Hematopoietic multipotent progenitor cell (in vitro differentiated cells): ENCODE measurements around the gene TNFRSF19. TPM values are rescaled to one million over a fixed set of nuclear protein-coding genes. Genes with fewer than 3 reads are reported as not detected.

ENCODE experiments used
- DNase-seq, 3 donors: peaks; one replicate each; pipeline ENCODE4 v3.0.0-alpha.2; 2011 to 2015; ENCODE audit warnings: low read depth in 2 of 3, low spot score in 2 of 3
- total RNA-seq: library from RNA; depleted of rRNA; stranded (reverse); fragments of >200 nt; gene quantifications from one replicate; pipeline ENCODE4 v1.2.3, GENCODE V29; 2012

The TNFRSF19 gene
- total RNA-seq, 1 donor, result 1.1 TPM

DNA sequence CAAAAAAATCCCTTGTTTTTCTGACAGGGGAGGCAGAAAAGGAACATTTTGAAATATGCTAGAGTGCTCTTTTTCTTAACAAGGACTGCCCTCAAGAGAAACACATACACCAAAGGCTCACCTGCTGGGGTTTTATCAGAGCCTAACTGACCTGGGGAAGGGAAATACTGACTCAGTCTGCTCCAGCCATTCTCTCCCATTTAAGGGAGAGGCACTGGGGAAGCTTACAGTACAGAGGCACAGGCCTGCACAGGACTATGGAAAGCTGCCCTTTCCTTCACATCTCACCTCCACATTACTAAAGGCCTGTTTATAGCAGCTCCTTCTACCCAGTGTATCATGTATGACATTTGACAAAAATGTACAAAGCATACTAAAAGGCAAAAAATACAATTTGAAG, 30.3 kb downstream of the TNFRSF19 start:
- DNase-seq, result no peak

DNA sequence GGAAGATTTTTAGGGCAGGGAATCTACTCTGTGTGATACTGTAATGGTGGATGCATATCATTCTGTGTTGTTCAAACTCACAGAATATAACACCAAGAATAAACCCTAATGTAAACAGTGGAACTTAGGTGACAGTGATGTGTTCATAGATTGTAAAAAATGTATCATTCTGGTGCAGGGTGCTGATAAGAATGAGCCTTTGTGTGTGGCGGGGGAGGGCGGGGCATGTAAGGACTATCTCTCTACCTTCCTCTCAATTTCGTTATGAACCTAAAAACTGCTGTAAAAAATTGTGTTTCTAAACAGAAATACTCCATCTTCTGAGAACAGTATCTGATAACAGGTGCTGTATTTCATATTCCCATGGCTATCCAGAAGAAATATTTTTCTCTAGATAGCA, 35.6 kb downstream of the TNFRSF19 start:
- no peak for DNase-seq

DNA sequence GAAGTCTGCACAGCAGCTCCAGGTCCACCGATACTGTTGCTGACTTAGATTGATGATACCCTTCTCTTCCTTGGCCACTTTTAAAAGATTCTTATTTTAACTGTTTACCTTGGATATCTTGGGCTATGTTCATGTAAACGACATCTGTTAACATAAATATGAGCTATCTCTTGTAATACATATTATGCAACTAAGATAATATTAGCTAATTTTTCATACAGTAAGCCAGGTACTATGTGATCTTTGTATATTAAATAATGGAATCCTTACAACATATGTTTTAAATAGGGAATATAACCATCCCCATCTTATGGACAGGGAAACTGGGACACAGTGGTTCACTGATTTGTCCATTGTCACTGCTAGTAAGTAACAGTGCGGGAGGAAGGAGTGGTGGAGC, 37.9 kb downstream of the TNFRSF19 start:
- DNase-seq, result no peak

DNA sequence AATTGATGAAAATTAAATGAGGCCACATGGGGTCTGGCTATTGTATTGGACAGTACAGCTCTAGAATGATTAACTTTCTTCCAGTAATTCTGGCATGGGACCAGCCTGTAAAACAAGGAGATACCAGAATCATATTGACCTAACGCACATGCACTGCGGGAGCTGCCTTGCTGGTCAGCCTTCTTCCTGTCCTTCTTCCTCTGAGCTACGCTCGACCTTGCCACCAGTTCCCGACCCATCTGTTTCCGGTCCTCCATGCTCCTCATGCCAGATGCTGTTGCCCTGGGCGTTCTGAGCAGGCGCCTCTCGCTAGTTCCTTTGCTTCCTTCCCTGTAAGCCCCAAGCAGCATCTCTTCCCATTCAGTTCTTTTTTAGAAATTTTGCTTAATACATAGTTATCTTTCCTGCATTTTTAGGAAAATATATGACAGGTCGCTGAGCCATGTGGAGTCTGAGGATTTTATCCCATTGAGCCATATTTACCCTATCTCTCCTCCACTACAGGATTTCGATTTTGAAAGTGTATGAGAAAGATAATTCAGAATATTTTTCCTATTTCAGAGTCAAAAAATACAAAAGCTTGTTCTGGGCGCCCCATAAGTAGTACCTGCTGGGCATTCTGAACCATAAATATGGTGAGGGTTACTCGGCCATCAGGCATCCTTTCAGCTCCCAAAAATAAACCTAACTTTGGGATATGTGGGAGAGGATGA, 38.6 kb downstream of the TNFRSF19 start:
- DNase-seq, result peak in 2 of 3 donors; percentile 24 to 37

DNA sequence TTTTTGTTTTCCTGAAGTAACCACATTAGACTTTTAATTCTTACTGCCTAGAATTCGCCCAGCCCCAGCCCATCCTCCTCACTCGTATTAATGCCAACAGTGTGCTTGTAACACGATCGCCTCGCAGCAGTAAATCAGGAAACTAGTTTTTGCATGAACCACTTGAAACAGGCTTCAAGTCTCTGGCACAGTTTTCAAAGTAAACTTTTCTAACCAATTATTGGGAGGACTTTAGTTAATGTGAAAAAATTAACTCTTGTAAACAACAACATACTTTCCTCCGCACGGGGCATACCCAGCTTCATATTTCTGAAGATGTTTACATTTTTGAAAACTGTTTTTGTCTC, 39.2 kb downstream of the TNFRSF19 start:
- DNase-seq, result peak in 1 of 3 donors; percentile 9

DNA sequence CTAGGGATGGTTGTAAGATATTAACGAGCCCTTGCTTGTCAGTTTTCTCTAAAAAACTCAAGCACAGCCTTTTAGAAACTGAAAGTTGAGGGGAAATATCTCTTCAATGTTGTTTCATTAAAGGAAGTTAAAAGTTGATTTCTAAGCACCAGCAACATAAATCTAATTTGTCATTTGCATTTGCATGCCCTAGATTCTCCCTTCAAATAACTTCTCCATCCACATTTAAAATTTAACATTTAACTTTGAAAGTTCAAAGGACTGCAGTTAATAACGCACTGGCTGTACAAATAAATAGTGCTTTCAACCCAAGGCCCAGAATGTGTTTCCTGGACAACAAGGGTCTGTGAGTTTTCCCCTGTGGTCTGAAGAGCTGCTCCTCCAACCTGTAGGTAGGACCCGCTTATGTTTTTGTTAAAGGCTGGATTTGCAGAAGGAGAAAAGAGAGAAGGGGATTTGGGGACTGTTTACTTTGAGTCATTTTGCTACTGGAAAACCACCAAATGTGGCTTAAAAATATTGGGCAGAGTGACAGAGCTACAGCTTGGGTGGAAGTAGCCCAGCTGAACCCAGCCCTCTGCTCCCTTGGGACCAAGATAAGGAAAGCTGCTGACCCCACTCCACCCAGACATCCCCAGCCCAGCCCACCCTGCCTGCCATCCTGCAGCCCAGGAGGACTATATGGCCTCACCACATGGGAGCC, 39.8 kb downstream of the TNFRSF19 start:
- DNase-seq, result peak in 2 of 3 donors; percentile 10 to 53

DNA sequence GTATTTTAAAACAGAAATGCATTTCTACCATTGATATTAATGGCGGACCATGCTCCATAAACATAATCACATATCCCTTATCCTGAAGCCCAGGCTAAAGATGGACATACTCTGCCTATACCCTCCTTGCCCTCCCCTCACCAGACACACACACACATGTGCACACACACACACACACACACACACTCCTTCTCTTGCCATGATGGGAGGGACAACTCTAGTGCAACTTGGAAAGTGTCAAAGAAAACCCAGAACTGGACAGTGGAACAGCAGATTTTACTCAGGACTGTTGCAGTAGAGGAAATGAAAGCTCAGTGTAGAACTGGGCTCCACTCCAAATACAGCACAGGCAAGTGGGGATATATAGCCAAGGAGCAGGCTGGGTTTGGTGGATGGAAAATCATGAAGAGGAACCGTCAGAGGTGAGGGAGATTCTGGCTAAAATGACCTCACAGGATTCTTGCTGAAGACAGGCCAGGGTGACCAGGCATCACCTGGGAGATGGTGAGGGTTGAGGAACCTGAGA, 40.8 kb downstream of the TNFRSF19 start:
- no peak for DNase-seq

DNA sequence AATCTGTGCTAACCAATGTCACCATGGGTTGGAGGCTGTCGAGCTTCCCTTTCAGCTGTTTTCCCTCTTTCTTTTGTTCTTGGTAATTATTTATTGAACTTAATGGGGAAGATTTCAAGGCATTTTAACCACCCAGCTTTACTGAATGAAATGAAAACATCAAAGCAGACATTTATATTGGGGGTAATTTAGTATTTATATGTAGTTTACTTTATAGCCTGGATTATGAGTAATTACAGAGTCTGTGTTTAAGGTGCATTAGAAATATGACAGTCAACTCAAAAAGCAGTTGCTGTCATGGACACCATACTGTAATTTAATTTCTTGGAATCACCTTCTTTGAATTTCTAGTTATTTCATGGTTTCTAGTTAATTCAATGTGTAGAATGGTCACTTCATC, 42.0 kb downstream of the TNFRSF19 start:
- no peak for DNase-seq

DNA sequence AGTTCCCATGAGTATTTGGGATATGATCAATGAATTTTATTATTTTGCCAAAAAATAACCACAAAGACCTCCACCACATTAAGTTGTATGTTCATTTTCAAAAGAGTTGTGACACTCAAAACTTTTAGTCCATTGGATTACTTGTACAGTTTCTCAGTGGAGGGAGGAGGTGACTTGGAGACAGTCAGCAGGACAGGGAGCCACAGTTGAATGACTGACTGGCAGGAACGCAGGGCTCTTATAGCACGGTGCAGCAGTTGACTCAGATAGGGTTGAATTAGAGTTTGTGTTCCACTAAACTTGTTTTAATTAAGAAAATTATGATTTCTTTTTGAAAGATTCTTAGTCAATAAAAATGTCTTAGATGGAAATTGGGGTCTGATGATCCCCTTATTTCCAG, 42.5 kb downstream of the TNFRSF19 start:
- DNase-seq, result no peak

DNA sequence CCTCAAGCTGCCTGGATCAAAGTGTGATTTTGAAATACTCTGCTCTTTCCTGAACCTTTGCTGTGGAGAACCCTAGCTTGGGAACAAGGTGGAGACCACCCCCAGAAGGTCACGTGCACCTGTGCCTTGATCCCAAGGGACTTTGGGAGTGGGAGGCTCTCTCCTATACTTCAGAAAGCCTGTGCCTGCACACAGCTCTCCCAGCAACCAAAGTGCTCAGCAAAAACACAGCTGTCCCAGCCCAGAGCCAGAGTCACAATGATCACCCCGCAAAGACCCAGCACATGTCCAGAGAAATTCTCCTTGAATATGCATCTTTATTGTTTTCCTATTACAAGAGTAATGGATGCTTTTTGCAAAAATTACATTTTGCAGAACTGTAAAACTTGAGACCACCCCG, 43.4 kb downstream of the TNFRSF19 start:
- DNase-seq, result no peak

DNA sequence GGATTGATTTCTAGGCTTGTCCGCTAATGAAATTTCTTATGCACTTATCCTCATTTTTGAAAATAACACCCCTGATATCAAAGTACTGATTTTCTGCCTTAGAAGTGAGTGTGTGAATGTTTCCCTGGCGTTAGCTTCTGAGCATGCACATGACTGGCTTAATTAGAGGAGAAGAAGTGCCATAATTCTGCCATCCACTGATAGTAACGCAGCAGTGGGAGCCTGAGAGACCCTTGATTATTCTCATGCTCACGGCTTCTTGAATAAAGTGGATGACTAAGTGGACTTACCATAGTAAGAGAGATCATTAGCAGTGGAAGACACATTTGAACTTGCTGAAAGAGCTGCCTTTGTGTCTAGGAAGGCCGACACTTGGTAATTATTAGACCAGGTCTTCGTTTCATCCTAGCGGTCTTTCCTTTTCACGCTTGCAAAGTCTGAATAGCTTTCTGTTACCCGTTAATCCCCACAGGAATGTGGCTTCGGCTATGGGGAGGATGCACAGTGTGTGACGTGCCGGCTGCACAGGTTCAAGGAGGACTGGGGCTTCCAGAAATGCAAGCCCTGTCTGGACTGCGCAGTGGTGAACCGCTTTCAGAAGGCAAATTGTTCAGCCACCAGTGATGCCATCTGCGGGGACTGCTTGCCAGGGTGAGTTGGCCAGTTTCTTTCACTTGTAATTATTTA, 45.3 kb downstream of the TNFRSF19 start:
- DNase-seq, result no peak

DNA sequence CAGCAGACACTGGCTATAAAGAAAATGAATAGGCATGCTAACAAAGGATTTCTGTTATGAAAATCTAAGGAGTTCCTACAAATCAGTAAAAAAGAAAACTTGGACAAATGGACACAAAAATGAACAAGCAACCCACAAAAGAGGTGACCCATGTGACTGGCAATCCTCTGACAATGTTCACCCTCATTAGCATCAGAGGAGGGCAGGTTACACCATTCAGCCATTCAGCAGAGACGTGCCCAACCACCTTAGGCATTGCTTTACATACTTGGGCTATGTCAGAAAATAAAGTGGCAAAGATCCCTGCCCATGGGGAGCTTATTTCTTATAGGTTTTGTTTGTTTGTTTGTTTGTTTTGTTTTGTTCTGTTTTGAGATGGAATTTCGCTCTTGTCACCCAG, 46.0 kb downstream of the TNFRSF19 start:
- no peak for DNase-seq

DNA sequence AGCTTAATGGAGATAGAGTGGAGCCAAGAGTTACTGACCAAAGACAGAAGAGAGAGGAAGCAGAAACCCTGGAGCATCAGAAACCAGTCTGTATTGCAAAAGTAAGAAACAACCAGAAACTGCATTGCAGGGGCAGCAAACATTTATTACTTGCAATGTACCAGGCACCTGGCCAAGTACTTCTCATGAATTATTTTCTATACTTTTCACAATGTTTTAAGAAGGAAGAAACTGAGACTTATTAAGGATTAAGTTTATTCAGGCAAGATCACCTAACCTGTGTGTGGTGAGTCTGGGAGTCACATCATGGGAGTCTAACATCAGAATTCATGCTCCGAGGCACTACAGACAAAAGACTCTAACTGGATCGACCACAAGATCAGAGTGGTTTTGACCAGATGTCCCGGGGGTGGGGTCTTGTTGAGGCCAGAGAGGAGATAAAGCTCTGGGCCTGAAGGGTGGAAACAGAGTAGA, 47.4 kb downstream of the TNFRSF19 start:
- DNase-seq, result peak in 1 of 3 donors; percentile 5

DNA sequence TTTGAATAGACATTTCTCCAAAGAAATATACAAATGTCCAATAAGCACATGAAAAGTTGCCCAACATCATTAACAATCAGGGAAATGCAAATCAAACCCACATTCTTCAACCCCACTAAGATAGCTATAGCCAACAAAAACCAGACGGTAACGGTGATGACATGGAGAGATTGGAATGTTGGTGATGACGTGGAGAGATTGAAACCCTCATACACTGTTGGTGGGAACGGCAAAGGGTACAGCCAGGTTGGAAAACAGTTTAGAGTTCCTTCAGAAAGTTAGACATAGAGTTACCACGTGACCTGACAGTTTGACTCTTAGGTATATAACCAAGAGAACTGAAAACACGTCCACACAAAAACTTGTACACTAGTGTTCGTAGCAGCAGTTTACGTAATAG, 48.1 kb downstream of the TNFRSF19 start:
- no peak for DNase-seq

DNA sequence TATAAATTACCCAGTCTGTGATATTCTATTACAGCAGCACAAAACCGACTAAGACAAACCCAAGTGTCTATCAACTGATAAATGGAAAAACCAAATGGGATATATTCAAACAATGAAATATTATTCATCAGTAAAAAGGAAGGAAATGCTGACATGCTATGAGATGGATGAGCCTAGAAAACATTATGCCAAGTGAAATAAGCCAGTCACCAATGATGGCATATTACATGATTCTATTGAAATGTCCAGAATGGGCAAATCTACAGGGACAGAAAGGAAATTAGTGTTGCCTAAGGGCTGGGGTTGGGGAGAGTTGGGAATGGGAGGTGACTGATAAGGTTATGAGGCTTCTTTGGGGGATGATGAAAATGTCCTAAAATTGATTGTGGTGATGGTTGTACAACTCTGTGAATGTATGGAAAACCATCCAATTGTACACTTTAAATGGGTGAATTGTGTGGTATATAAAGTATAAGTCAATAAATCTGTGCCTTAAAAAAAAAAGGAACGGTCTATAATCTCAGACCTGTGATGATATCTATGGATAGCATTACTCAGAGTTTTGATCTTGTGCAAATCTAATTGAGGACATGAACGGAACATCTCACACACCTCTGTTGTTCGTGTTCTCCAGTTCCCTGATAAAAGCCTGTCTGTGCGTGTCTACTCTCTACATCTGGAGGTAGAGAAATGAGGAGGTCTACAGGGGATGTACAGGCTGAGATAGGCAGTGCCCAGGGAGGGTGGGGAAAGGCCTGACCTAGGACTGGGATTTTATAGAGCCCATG, 49.0 kb downstream of the TNFRSF19 start:
- no peak for DNase-seq

DNA sequence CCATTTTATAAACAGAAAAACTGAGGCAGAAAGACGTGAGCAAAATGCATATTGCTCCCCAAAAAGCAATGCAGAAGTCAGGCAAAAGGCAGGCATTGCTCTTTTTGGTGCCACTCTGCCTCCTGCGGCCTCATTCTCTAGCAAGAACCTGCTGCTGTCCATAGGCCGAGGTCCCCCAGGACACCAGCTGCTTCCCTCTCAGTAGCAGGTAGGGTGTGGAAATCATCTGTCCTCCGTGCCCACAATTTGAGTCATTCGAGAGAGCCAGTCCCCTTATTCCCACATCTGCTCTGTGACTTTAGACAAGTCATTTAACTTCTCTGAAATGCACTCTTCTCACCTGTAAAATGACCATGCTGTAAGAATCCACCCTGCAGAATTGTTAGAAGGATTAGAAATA, 50.0 kb downstream of the TNFRSF19 start:
- DNase-seq, result no peak

DNA sequence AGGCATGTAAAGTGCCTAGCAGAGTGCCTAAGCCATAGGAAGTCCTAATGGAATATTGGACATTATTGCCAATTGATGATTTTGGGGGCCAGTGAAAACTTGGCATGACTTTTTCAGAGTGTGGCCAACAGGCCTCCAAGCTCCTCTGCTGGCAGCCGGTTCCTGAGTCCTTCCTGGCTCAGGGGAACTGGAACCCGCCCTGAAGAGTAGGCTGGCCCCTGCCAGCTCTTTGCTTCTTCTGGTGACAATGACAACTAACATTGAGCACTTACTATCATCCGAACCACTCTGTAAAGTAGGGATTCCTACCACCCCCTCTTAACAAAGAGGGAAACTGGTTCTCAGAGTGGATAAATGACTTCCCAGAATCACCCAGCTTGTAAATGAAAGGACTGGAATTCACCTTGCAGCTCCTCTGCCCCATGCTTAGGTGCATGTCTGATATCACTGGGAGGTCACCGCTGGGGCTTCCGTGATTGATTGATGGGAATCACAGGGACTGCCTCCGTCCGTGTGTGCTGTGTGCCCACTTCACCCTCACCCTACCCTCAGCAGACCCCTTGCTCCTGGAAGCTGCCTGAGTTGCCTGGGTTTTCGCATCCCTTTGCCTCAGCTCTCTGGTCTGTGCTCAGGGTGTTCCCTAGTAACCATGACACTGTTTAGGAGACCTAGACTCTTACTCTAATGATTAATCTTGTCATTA, 50.6 kb downstream of the TNFRSF19 start:
- no peak for DNase-seq

DNA sequence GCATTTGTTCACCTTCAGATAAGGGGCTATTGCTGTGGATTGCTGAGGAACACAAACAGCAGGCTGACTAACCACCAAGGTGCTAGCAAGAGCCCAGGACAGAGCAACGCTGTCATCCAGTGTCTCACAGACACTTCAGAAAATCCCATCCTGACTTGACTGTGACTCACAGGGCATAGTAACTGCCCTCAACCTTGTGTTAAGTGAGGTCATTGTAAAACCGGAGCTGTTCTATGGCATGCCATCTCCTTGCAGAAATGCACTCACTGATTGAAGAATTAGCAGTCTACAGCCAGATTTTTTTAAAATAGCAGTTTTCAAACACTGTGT, 51.1 kb downstream of the TNFRSF19 start:
- DNase-seq, result no peak

DNA sequence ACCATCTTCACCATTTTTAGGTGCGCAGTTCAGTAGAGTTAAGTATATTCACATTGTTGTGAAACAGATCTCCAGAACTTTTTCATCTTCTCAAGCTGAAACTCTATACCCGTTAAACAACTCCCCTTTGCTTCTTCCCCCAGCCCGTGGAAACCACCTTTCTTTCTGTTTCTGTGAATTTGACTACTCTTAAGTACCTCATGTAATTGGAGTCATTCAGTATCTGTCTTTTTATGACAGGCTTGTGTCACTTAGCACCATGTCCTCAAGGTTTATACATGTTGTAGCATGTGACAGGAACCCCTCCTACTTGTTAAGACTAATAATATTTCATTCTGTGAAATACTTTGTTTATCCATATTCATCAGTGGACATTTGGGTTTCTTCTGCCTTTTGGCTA, 52.8 kb downstream of the TNFRSF19 start:
- no peak for DNase-seq

DNA sequence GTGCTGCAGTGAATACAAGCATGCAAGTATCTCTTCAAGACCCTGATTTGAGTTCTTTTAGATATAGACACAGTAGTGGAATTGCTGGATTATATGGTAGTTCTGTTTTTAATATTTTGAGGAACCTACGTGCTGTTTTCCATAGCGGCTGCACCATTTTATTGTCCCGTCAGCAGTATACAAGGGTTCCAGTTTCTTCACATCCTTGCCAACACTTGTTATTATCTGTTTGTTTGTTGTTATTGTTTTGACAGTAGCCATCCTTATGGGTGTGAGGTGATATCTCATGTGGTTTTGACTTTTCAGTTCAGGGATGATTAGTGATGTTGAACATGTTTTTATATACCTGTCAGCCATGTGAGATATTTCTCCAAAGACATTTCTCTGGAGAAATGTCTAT, 53.2 kb downstream of the TNFRSF19 start:
- DNase-seq, result no peak
